GM19023 (cell line): ENCODE data around the gene MGAT3.

Experiments used
- ATAC-seq: cut with Tn5 transposase; IDR thresholded peaks from one replicate; pipeline ENCODE4 v1.9.1; 2021; ENCODE audit warnings: mild to moderate bottlenecking, moderate library complexity; ENCODE audit not compliant: unreplicated experiment

MGAT3 gene

DNA sequence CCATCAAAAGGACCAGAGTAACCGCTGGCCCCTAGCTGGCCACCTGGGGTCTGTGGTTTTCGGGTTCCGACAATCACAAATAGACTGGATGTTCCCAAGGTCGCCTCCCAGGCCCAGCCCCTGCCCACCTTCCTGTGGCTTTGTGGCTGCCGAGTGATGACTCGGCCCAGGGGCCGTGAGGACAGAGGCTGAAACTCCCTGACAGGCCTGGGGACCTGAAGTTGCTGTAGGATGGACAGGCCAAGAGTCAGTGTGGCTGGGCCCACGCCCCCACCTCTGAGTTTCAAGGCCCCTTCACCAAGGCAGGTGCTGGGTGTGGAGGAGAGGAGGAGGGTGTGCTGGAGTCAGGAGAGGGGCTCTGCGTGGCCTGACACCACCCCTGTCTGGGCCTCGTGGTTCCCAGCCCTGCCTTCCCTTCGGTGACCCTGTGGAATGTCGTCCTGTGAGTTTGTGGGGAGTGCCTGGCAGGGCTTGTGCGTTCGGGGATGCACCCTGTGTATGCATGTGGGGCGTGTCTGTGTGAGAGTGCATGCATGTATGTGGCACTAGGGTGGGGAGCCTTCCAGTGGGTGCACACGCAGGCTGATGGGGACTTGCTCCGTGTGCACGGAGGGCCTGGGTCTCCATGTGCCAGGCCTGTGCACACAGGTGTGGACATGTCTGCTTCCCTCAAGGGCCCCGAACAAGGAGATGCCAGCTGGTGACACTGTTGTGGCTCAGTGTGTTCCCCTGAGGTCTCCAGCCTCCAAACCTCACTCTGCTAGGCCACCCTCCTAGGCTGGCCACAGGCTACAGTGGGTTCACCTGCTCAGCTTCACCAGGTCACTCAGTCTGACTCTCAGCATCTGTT is 8.4 kb upstream of the MGAT3 start:
- ATAC-seq, result no peak

DNA sequence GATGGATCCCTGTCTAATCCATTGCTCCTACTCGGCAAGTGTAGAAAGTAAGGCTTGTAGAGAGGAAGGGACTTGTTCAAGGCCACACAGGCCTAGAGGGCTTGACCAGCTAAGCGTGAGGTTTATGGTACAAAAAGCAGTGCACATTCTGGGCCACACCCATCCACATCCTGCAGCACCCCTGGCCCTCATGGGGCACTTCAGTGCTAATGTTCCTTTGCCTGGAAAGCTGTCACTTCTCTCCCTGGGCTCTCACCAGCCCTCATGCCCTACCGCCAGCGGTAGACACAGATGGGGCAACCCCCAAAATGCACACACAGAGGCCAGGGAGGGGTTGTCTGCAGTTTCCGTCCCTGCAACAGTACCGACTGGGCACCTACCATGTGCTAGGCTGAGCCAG is 7.1 kb upstream of the MGAT3 start:
- no peak for ATAC-seq

DNA sequence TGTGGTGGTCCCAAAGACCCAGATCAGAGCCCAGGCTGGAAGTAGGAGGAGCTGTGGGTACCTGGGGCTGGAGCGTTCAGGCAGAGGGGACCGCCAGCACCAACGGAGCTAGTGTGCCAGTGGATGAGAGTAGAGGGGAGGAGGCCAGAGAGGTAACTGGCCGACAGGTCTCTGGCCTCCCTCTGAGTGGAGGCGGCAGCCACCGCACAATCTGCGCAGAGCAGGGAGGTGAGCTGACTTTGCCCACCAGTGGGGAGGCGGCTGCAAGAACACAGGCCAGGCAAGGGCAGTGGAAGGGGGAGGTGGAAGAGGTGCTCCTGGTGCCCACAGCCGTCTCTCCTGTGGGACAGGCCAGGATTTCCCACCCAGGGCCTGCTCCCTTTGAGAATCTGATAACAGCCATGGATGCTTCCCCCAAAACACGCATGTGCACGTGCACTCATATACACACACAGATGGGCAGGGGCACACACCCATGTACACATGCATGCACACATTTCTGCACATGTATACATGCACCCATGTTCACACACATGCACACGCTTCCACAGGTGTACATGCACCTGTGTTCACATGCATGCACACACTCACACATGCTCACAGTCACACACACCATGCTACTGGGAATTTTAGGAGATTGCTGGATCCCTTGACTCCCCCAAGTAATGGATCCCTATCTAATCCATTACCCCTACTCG is 6.4 kb upstream of the MGAT3 start:
- no peak for ATAC-seq

GRCh38 chr22:39452740-39453040 is 4.1 kb upstream of the MGAT3 start:
- ATAC-seq, result no peak

GRCh38 chr22:39453765-39454378 is 2.9 kb upstream of the MGAT3 start:
- ATAC-seq, result no peak

GRCh38 chr22:39454385-39454871 is 2.4 kb upstream of the MGAT3 start:
- no peak for ATAC-seq

DNA sequence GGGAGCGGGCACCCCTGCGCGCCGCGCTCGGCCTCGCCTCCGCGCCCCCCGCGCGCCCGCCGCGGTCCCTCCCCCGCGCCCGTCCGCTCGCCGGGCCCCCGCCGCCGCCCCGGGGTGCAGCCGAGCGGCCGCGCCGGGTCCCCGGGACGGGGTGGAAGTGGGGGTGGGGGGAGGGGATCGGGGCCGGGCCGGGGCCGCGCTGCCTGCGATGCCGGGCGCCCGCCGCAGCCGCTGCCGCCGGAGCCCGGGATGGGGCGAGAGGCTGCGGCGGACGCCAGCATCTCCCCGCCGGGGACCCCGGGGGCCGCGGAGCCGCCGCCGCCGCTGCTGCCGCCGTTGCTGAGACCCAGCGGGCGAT is 365 bp downstream of the MGAT3 start:
- no peak for ATAC-seq

DNA sequence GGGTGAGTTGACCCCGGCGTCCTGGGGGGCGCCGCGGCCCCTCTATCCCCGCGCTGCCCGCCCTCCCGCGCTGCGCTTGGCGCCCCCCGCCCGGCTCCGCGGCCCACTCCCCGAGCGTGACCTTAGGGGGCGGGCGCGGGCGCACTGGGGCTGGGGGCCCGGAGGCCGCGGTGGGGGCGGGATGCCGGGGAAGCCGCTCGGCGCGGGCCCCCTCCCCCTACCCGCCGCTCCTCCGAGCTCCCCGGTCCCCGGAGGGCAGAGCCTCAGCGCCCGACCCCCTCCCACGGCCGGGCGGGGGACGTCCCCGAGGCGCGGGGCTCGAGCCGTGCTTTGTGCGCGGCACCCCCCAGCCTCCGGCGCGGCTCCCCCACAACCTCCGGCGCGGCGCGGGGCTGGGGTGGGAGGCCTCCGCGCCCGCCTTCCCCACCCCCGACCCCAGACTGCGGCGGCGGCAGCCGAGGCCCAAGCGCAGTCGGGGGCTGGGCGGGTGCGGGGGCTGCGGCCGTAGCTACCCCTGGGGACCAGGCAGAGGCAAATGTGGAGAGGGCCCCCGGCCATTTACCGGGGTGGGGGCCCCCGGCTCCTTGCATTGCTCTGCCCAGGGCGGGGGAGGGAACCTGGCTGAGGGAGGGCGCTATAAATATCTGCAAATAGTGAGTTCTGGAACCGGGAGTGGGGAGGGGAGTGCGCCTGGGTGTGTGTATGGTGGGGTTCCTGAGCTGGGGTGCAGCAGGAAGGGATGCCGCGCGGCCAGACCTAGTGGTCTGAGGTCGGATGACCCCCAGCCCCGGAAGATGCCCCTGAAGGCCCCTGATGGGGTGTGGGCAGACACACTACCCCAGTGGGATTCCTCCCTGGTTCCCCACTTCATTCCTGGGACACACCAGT is 988 bp downstream of the MGAT3 start:
- no peak for ATAC-seq

DNA sequence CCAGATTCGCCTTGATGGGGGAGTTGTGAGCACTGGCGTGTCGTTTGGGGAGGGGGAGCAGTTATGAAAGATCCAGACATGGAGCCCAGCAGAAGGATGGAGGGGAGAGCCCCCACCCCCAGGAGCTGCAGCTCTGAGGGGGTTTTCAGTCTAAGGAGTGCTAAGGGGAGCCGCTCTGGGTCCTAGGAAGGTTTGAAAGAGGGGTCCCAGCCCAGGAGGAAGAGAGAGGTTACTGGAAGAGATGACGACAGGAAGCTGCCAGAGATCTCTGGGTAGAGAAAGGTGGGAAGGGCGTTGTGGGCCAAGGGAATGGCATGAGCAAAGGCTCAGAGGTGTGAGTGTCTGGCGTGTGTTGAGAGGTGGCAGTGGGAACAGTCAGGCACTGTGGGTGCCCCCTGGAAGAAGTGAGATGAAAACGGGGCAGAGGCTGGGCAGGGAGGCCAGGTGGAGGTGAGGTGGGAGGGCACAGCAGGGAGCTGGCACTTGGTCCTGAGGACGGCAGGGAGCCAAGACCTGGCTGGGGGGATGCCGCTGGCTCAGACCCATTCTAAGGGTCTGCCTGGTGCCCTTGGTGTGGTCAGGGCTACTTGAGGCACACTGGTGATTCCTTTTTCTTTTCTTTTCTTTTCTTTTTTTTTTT is 1.8 kb downstream of the MGAT3 start:
- ATAC-seq, result no peak

DNA sequence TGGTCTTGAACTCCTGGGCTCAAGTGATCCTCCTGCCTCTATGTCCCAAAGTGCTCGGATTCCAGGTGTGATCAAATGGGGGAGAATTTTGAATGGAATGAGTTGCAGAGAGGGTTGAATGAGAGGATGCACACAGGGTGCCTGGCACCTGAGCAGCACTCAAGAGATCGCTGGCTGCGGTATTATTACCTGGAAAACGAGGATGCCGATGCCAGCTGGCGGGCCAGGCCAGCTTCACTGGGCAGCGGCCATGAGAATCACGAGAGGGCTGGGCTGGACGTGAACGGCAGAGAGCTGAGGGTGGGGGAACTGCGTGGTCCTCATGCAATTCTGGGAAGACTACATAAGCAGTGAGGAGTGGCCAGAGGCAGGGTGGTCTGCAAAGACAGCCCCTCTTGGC is 2.9 kb downstream of the MGAT3 start:
- ATAC-seq, result no peak

DNA sequence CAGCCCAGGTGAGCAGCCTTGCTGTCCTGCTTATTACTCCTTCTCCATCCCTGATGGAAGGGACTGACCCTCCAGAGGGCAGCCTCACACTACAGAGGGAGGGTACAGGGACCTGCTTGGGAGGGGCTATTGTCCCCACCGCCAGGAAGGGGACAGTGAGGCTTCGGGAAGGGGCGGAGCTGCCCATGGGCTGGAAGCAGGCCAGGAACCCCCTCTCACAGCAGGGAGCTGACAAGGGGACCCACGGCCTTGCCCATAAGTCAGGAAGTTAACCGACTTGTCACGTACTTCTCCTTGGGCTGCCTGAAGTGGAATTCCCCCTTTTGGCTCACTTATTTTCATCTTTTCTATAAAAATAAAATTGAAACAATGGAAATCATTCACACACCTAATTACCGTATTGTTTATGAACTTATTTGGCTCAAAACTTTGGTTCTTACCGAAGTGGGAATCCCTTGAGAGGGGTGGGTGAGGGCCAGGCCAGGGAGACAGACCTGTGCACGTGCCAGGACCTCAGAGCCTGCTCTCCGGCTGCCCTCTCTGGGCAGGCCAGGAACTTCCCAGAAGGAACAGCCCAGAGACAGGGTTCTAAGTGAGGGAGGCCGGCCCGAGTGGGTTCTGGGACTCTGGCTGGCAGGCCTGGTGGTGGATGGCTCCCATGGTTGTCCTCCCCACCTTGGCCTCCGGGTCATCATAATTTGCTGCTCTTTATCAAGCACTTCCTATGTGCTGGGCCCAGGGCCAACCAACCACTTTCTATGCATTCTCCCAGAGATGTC is 5.8 kb downstream of the MGAT3 start:
- ATAC-seq, result no peak

DNA sequence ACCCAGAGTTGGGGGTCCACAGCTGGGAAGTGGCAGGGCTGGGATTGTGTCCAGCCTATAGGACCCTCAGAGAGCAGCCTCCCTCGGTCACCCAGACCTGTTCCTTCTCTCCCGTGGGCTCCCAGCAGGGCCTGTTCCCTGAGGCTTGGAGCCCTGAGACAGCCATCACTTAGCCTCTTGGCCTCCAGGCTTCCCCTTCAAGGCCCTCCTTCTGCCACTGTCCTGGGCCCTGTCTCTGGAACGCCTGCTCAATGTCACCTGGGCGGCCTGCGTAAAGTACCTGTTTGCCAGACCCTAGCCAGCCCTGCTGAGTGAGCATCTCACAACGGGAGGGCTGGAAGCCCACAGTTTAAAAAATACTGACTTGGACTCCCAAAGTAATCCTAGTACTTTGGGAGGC is 6.5 kb downstream of the MGAT3 start:
- ATAC-seq, result no peak

DNA sequence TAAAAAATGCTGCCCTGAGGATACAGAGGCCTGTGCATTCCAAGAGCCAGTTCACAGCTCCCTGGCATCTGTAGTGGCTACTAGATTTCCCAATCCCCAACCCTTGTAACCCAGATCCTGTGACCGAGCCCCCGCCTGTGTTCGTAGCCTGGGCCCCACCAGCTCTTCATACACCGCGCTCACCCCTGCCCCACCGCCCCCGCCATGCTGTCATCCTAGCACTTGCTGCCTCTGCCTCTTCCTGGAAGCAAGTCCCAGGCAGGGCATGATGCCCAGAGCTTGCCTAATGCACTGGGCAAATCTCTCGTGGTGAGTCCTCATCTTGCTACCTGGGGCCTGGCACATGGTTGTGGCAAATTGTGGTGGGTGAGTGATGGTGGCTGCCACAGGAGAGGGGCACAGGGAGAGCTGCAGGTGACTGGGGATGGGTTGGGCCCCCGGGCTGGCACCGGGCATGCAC is 7.1 kb downstream of the MGAT3 start:
- no peak for ATAC-seq

GRCh38 chr22:39466228-39467006 is 9.6 kb downstream of the MGAT3 start:
- ATAC-seq, result no peak

GRCh38 chr22:39467390-39467895 is 10.6 kb downstream of the MGAT3 start:
- no peak for ATAC-seq

GRCh38 chr22:39468487-39469325 is 11.9 kb downstream of the MGAT3 start:
- ATAC-seq, result no peak

GRCh38 chr22:39469326-39469680 is 12.5 kb downstream of the MGAT3 start:
- ATAC-seq, result no peak
